Stomach (tissue), 4 donors: Measurements from ENCODE around the gene TRANK1.

Source experiments
- CTCF ChIP-seq, 7 experiments: fragments of 450-650 bp in 4 of 7; fragments of 200-600 bp in 3 of 7; sonication (generic) in 3 of 7; IDR thresholded peaks; one replicate each; pipeline ENCODE4 v1.5.1; 2016 to 2019; ENCODE audit warnings: antibody characterized with exemption in 7 of 7, control low read depth in 2 of 7, mild to moderate bottlenecking in 1 of 7
- EP300 ChIP-seq: sonication (generic); formaldehyde crosslinking; IDR thresholded peaks from one replicate; pipeline ENCODE4 v1.6.1; 2017; ENCODE audit warnings: antibody characterized with exemption
- POLR2AphosphoS5 ChIP-seq, 3 donors: sonication (generic); formaldehyde crosslinking; IDR thresholded peaks; one replicate each; pipeline ENCODE4 v1.6.1; 2016; ENCODE audit warnings: antibody characterized with exemption in 3 of 3

- no peak for TF ChIP-seq EP300
- TF ChIP-seq CTCF (IDR thresholded peaks at IDR 0.05) = no peak
- no peak for TF ChIP-seq POLR2AphosphoS5 (IDR thresholded peaks at IDR 0.05)
Measured at GRCh38 chr3:36804295-36805055, 140.4 kb downstream of the TRANK1 start.
